Stimulated activated CD4-positive, alpha-beta T cell treated with anti-CD3 and anti-CD28 coated beads, TNF-alpha, amount 100 ng/mL, for 4 hours (primary cell): ENCODE results near the gene TRHDE.
"Not testable (repeated sequence)": the region's sequence is repeated elsewhere in the genome, so short reads cannot be mapped to it uniquely, and the experiment has no call there.

Experiments used
- DNase-seq, 3 experiments: peaks; one replicate each; pipeline ENCODE4 v3.0.0-alpha.2; 2020; ENCODE audit warnings: low read depth in 3 of 3

The TRHDE gene

GRCh38 chr12:72618764-72619163, 346.6 kb downstream of the TRHDE start:
- no peak for DNase-seq

DNA sequence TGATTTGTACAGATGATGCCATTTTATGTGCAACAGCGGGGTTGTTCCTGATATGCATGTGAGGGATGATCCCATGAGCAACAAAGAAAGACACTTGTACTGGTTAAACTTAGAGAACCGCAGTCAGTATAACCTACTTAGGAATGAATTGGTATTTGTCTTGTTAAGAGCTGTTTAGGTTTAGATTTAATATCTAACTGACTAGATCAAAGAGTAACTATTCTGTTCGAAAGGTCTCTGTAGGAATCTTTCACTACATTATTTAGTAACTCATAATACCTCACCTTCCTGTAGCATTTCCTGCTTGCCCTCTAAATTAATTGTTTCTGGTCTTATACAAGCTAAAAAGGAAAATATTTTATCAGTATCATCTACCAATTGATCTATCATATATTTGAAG, 350.4 kb downstream of the TRHDE start:
- no peak for DNase-seq

DNA sequence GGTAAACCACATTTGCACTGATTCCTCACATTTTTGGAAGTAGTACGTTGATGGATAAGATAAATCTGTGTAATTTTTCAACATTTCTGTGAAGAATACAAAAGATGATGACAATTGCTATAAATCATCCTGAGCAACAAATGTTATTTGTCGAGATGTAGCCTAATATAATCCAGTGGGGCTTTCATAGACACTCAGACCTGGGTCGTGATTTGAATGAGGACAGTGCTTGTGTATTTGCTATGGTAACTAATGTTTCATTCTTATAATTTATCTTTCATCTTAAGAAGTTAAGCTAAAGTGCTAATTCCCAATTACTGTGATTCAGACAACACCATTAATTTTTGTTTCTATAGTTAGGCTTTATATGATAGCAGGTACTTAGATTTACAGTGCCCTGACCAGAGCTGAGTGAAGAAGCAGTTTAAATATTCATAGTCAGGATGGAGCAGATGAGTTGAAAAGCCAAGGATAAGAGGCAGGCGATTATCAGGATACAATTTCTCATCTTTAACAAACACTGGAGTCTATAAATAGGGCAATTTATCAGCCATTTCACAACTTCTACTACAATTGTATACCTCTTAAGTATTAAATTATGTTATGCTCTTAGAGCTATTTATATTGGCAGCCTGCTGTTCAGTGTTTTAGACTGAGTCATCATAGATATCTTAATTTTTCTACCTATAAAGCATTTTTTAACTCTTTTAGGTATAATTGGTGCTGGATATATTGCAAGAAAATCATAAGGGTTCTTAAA, 359.9 kb downstream of the TRHDE start:
- DNase-seq = no peak

DNA sequence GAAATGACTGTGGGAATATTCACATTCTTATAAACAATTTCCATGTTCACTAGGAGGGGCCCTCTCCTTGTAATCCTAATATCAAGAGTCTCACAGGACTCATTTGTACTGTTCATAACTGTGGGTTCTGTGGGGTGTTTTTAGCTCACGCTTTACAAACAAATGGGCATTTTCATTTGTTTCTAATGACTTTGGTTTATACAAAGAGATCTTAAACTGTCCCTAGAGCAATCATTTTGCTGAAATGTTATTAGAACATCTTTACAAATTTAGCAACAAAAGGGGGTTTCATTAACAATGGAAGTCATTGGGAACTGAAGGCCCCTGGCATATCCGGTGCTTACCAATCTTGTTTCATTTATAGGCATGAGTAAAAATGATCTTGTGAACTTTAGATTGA, 370.5 kb downstream of the TRHDE start:
- no peak for DNase-seq

DNA sequence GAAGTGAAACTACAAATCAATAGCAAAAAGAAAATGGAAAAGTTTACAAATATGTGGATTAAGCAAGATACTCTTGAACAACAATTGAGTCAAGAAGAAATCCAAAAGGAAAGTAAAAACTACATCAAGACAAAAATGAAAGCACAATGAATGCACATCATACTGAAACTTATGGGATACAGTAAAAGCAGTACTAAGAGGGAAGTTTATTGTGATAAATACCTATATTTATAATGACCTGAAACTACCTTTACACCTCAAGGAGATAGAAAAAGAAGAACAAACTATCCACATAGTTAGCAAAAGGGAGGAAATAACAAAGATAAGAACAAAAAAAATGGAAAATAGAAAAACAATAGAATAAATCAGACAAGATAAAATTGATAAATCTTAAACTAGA, 375.0 kb downstream of the TRHDE start:
- no peak for DNase-seq

GRCh38 chr12:72658615-72659014, 386.4 kb downstream of the TRHDE start:
- DNase-seq = no peak

DNA sequence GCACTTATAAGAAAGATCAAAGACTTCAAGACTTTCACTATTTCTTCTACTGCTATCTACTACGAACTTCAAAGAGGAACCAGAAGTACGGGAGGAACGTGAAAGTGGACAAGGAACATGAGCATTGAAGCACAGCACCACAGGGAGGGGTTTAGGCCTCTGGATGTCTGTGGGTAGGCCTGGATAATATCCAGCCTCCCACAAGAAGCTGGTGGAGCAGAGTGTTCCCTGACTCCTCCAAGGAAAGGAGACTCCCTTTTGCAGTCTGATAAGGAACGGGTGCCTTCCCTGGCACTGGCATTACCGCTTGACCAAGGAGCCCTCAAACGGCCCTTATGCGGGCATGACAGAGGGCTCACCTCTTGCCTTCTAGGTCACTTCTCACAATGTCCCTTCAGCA, 388.0 kb downstream of the TRHDE start:
- DNase-seq = not testable (repeated sequence)

GRCh38 chr12:72673853-72674252, 401.7 kb downstream of the TRHDE start:
- DNase-seq = no peak

- DNase-seq = no peak
These were observed 404.4 kb downstream of the TRHDE start for GRCh38 chr12:72676556-72676955.

DNA sequence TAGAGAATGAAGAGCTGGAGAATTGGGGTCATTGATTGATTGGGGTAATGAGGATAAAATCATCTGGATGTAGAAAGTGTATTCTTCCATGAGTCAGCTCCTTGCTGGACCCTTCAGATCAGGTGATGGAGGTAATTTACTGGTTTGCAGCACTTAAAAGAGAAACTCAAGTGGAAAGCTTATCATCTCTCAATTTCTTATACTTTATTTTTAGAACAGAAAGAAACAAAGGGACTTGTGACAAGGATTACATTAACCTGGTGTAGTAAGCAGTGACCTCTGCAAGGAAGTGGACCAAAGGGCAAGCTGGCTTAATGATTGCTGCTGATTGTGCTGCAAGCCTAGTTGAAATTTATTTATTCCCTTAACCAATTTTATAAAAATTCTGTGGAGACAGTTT, 405.0 kb downstream of the TRHDE start:
- no peak for DNase-seq

DNA sequence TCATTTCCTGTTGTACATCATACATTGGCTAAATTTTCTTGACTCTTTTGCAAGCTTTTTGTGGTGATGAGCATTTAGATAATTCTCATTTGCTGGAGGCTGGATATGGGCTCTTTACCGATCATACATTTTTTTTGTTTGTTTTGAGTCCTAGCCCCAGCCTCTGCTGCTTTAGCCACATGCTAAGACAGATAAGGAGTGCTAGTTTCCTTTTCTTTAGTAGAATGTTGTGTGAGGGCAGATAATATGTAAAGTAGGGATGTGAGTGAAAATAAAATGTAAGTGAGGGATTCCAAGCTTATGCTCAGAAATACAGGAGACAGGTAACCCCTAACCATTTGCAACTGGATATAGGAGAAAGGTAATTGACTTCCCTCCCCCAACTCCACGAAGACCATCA, 405.7 kb downstream of the TRHDE start:
- DNase-seq = no peak

DNA sequence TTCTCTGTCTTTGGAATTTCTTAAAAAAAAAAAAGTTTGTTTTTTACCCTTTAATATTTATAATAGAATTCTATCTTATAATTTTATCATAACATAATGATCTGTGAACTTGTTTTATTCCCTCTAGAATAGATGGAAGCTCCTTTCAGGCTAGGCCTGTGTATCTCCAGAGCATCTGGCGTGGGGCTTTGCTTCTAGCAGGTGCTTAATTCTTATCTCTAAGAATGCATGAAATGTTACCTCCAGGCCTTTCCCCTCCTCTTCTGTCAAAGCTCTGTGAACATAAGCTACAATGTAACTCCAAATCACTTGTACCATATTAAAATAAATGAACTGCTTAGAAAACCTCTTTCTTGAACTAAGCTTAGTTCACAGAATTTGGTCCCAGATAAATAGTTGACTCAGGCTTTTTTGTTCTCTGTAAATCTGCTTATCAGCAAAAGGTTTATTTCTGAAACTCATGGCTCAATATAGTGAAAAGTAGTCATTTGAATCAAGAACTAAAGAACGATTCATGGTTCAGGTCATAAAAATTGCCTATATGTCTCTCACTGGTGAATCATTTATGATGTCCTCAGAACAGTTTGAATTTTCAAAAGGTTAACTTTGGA, 407.1 kb downstream of the TRHDE start:
- no peak for DNase-seq

DNA sequence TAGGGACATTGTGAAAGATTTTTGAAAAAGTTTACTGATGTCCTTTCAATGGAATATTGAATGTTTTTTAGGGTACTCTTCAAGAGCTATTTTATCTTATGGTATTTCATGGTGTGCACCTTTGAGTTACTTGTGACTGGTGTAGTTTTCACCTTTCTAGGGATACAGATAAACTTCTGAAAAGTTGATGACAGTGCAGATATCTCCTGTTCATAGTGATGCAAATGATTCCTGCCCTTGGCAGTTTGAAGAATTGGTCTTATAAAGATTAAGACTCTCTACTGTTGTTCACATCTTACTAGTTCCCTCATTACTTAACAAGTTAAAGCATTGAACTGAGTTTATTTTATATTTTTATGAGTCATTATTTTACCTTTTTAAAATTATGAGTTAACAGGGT, 408.9 kb downstream of the TRHDE start:
- no peak for DNase-seq

- DNase-seq = no peak
These were observed 412.3 kb downstream of the TRHDE start for GRCh38 chr12:72684491-72684890.

GRCh38 chr12:72692338-72692737, 420.2 kb downstream of the TRHDE start:
- no peak for DNase-seq

DNA sequence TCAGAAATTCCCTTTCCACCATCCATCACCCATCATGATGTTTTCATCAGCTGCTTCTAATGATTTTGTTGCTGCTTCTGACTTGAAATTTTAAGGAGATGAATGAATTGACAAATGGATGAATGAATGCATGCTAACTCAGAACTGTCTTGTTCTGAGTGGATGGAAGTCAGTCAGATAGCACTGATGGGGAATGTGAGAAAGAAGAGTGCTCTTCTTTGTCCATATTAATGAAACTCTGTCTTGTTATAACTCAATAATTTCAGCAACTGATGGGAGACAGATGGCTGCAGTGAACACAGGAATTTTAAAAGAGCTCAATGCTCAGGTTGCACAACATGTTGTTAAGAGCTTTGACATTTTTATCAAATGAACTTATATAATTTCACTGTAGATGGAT, 422.0 kb downstream of the TRHDE start:
- DNase-seq = no peak

GRCh38 chr12:72699362-72699761, 427.2 kb downstream of the TRHDE start:
- DNase-seq = no peak

- not testable (repeated sequence) for DNase-seq
These were observed 439.9 kb downstream of the TRHDE start for GRCh38 chr12:72712025-72712424.

DNA sequence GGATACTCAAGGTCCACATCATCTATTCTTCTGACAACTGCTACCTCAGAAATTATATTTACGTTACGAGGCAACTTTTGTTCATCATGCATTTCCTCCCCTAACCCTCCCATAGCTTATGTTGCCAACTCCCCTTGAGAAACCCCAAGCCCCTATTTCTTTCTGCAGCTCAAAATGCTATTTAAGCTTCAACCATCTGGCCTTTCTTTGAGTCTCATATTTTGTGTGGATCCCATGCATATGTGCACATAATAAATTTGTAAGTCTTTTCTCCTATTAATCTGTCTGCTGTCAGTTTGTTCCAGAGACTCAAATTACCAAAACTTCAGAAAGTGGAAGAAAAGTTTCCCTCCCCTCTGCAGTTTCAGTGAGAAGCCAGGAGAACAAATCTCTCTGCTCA, 444.1 kb downstream of the TRHDE start:
- no peak for DNase-seq

- no peak for DNase-seq
These were observed 444.9 kb downstream of the TRHDE start for GRCh38 chr12:72717036-72717435.
